ENCODE measurements around the gene GALNT17. TPM values are rescaled to one million over a fixed set of nuclear protein-coding genes. Genes with fewer than 3 reads are reported as not detected.

The GALNT17 gene
- total RNA-seq, 1 donor from 2014 or later, result 3.9 TPM

DNA sequence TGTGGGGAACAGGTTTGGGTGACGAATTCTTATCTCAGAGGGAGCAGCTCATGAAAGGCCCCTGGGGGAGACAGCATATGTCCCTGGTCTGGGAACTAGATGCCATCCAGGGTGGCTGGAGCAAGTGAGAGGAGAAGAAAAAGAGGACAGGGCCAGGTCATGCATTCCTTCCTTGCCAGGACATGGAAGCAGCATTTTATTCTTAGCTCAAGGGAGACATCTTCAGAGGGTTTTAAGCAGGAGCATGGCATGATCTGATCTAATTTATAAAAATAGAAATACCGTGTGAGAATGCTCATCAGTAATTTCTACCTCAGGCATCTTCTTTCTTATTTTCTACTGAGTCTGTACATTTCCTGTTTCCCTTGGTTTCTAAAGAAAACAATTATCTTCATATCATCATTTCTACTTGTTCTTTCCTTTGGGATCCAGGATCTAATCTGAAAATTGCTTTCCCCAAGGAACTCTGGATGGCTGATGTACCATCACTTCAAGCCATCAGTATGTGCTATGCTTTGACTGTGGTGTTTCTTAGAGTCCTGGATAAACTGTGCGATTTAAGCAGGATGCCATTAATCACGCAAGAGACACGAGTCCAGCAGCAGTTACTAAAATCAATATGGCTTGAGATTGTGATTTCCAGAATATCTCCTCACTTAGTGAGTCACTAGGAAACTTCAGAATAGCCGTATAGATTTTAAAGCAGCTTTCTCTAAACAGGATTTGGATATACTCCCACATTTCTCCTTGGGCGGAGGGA is 386.2 kb downstream of the GALNT17 start:
- TF ChIP-seq, protein P1, sequence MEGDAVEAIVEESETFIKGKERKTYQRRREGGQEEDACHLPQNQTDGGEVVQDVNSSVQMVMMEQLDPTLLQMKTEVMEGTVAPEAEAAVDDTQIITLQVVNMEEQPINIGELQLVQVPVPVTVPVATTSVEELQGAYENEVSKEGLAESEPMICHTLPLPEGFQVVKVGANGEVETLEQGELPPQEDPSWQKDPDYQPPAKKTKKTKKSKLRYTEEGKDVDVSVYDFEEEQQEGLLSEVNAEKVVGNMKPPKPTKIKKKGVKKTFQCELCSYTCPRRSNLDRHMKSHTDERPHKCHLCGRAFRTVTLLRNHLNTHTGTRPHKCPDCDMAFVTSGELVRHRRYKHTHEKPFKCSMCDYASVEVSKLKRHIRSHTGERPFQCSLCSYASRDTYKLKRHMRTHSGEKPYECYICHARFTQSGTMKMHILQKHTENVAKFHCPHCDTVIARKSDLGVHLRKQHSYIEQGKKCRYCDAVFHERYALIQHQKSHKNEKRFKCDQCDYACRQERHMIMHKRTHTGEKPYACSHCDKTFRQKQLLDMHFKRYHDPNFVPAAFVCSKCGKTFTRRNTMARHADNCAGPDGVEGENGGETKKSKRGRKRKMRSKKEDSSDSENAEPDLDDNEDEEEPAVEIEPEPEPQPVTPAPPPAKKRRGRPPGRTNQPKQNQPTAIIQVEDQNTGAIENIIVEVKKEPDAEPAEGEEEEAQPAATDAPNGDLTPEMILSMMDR (IDR thresholded peaks at IDR 0.05; ENCODE audit: unreplicated experiment), result no peak
- Mint-ChIP-seq H3K27ac (no peak overlapping the region), H3K27me3 (no peaks in the 10 kb centered on the region), H3K4me1 (ENCODE audit: low read depth) (peaks cover 4% of the 10 kb centered on the region), H3K4me3 (ENCODE audit: low read depth) (no peak overlapping the region), H3K36me3 (ENCODE audit: insufficient read depth) (peaks cover 8% of the 10 kb centered on the region), H3K9me3 (ENCODE audit: low read depth) (peaks cover 32% of the 10 kb centered on the region)
- no peak for DNase-seq (ENCODE audit: low spot score, unreplicated experiment)

DNA sequence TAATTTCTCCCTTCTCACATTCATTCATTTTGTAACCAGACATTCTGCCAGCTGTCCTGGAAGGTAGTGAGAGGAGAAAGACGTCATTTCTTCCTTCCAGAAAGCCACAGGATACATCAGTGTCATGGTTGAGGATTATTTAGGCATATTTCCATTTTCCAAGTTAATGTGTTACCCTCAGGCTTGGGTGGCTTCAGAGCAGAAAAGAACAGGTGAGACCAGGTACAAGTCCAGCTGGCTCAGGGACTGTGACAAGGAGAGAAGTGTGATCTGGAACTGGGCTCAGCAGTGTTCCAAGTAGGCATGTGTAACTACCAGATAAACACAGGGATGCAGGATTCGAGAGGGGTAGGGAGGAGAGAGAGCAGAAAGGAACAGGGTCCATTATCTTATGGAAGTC is 386.9 kb downstream of the GALNT17 start:
- H3K27ac Mint-ChIP-seq, result no peak overlapping the region
- H3K9me3 Mint-ChIP-seq (ENCODE audit: low read depth), result peaks cover 32% of the 10 kb centered on the region

DNA sequence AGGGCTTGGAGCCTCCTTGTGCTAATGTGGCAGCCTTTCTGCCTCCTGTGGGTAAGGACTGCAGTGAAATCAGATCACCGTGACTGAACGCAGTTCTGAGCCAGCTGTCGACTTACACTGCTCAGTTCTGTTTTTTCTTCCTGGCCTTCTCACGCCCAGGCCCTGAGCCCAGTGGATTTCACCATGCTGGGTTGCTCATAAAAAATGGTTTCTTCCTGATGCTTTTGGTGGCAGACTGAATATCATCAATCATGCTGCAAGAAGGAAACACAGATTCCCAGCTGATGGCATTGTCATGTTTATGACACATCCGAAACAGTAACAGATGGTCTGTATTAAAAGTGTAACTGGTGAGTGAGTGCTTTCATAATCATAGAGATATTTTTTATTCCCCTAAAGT is 389.6 kb downstream of the GALNT17 start:
- H3K4me3 Mint-ChIP-seq (ENCODE audit: low read depth), result no peak overlapping the region
- H3K9me3 Mint-ChIP-seq (ENCODE audit: low read depth), result peaks cover 14% of the 10 kb centered on the region
- H3K36me3 Mint-ChIP-seq (ENCODE audit: insufficient read depth), result peaks cover 1% of the 10 kb centered on the region
- H3K4me1 Mint-ChIP-seq (ENCODE audit: low read depth), result peaks cover 4% of the 10 kb centered on the region
- H3K27me3 Mint-ChIP-seq, result no peaks in the 10 kb centered on the region
- DNase-seq (ENCODE audit: low spot score, unreplicated experiment), result no peak
- no peak overlapping the region for H3K27ac Mint-ChIP-seq
- TF ChIP-seq, protein P1 (IDR thresholded peaks at IDR 0.05; ENCODE audit: unreplicated experiment), result no peak

More for the DNA sequence above, 386.9 kb downstream of the GALNT17 start:
- no peak for DNase-seq (ENCODE audit: low spot score, unreplicated experiment)
- Mint-ChIP-seq H3K27me3 (no peaks in the 10 kb centered on the region), H3K4me3 (ENCODE audit: low read depth) (no peak overlapping the region), H3K4me1 (ENCODE audit: low read depth) (peaks cover 4% of the 10 kb centered on the region), H3K36me3 (ENCODE audit: insufficient read depth) (peaks cover 8% of the 10 kb centered on the region)
- TF ChIP-seq, protein P1 (IDR thresholded peaks at IDR 0.05; ENCODE audit: unreplicated experiment), result no peak

DNA sequence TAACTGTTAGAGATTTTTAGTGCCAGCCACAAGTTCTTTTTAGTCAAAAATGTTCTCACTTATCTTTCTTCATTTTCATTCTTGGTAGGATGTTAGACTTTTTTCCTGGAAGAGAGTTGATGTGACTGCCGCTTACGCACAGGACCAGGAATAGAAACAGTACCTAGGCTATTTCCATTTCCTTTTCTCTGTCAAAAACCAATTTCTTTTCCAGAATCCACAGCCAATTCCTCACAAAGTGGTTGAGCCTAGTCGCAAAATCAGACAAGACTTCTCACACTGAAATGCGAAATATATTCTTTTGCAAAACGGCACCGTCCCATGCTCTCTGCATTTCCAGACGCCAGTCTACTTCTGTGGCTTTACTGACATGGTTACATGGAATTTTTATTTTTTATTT is 394.2 kb downstream of the GALNT17 start:
- no peak for DNase-seq (ENCODE audit: low spot score, unreplicated experiment)
- H3K4me3 Mint-ChIP-seq (ENCODE audit: low read depth), result no peak overlapping the region
- TF ChIP-seq, protein P1 (IDR thresholded peaks at IDR 0.05; ENCODE audit: unreplicated experiment), result no peak
- no peak overlapping the region for H3K27ac Mint-ChIP-seq
- H3K36me3 Mint-ChIP-seq (ENCODE audit: insufficient read depth), result peaks cover 1% of the 10 kb centered on the region
- peaks cover 2% of the 10 kb centered on the region for H3K4me1 Mint-ChIP-seq (ENCODE audit: low read depth)
- H3K9me3 Mint-ChIP-seq (ENCODE audit: low read depth), result peaks cover 4% of the 10 kb centered on the region
- no peaks in the 10 kb centered on the region for H3K27me3 Mint-ChIP-seq

DNA sequence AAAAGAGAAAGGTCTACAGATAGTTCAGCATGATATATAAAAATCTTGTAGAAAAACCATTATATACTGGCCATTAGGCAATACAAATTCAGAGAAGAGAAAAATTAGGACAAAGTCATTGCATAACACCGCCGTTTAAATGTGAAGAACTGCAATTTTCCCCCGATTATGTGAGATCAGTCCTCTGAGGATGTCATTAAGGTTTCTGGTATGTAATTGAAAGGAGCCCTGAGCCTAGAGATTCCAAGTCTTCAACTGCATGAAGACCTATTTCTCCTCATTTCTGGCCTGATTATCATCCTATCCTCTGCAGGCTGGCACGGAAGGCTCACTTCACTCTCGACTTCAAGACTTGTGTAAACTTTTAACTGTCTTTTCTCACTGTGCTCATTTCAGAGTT is 395.3 kb downstream of the GALNT17 start:
- Mint-ChIP-seq H3K36me3 (ENCODE audit: insufficient read depth) (peaks cover under 1% of the 10 kb centered on the region), H3K4me3 (ENCODE audit: low read depth) (no peak overlapping the region), H3K27ac (no peak overlapping the region), H3K9me3 (ENCODE audit: low read depth) (peaks cover 2% of the 10 kb centered on the region), H3K4me1 (ENCODE audit: low read depth) (peaks cover 2% of the 10 kb centered on the region), H3K27me3 (no peaks in the 10 kb centered on the region)
- no peak for DNase-seq (ENCODE audit: low spot score, unreplicated experiment)
- TF ChIP-seq, protein P1 (IDR thresholded peaks at IDR 0.05; ENCODE audit: unreplicated experiment), result no peak

Data from progenitor cell of endocrine pancreas (in vitro differentiated cells).